NCI-H2029 (cell line): ENCODE data around the gene RGS3.

Experiments
- DNase-seq: peaks from one replicate; lab custom pipeline; 2025; lab: John Stamatoyannopoulos, UW

The RGS3 gene

GRCh38 chr9:113601656-113602055 lies 138.1 kb downstream of the RGS3 start:
- no peak for DNase-seq

DNA sequence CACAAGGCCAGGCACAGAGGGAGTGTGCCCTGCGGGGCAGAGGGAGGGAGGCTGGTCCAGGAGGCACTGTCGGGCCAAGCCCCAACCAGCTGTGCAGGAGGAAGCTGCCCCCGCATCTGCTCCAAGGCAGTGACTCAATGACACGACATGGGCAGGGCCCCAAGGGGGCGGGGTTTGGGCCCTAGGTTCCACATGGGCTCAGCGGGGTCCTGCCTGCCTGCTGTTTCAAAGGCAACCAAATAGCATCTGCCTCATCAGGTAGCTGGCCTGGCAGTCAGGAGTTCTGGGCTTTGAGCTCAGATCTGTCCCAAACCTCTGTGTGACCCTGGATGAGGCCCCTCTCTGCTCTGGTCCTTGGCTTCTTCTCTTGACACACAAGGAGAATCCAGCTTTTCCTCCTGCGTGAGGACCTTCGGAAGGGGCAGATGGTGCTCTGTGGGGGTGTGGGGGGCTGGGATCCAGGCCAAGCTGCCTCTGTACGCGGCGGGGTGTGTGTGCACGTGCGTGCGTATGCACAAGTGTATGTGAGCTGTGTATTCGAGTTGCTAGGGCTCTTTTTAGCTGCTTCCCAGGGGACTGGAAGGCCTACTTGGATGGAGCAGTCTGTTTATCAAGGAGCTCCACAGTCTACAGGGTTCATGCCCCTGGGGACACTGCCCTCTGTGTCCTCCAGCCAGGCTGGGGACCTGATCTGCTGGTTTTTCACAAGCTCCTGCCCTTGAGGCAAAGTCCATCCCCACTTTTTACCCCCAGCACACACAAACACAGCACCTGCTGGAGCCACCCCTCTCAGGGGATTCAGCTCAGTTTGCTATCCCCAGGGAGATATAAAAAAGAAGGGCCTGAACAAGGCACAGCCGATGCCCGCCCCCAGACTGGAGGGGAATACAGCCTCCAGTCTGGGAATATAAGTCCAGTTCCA lies 138.9 kb downstream of the RGS3 start:
- peak; percentile 5 for DNase-seq

- DNase-seq: no peak
Measured at GRCh38 chr9:113603048-113603375, 139.5 kb downstream of the RGS3 start.

- no peak for DNase-seq
Measured at GRCh38 chr9:113603773-113604172, 140.2 kb downstream of the RGS3 start.

- no peak for DNase-seq
Measured at GRCh38 chr9:113604393-113604792, 140.9 kb downstream of the RGS3 start.

DNA sequence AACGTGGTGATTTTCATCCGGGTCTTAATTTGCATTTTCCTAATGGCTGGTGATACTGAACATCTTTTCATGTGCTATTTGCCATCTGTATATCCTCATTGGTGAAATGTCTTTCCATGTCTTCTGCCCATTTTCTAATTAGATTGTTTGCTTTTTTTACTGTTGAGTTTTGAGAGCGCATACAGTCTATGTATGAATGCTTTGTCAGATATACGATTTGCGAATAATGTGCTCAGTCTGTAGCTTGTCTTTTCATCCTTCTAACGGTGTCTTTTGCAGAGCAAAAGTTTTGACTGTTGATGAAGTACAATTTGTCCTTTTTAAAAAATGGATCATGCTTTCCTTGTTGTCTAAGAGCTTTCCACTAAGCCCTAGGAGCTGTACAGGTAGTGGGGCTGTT lies 143.0 kb downstream of the RGS3 start:
- DNase-seq: no peak

DNA sequence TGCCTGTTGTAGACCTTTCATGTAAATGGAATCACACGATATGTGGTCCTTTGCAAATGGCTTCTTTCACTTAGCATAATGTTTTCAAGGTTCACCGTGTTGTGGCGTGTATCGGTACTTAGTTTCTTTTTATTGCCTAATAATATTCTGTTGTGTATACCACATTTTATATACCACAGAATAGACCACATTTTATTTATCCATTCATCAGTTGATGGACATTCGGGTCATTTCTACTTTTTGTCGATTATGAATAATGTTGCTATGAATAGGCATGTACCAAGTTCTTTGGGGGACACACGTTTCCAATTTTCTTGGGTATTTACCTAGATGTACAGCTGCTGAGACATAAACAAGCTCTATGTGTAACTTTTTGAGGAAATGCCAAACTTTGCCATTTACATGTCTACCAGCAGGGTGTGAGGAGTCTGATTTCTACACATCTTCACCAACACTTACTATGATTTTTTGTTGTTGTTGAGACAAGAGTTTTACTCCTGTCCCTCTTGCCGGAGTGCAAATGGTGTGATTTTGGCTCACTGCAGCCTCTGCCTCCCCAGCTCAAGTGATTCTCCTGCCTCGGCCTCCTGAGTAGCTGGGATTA lies 144.7 kb downstream of the RGS3 start:
- no peak for DNase-seq

GRCh38 chr9:113609562-113610318 lies 146.2 kb downstream of the RGS3 start:
- DNase-seq: no peak

DNA sequence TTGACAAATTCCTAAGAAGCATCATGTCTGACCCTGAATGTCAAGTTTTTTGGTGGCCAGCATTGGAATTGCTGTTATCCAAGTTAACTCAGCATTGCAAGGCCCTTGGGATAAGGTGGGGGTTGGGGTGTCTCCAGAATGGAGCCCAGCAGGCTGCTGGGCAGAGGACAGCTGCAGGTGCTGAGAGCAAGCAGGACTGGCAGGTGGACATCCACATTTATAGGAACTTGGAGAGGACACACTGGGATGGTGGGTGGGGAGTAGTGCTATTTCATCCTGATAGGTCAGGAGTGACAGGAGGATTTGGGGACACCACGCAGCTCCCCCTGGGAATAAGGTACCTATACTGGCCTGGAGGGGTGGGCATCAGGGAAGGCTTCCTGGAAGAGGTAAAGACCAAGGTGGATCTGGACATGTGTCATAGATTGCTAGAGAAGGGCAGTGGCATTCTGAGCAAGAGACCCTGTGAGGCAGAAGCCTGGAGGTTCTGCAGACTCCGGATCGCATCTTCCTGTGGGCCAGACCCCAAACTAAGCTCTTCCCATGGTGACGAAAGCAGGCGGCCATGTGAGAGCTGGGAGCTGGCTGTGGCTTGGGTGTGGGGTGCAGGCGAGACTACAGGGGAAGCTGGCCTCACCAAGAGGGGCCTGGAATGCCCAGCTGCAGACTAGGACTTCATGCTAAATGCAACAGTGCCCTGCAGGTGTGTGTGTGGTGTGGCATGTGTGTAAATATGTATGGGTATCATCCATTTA lies 148.1 kb downstream of the RGS3 start:
- no peak for DNase-seq

- DNase-seq: no peak
Measured at GRCh38 chr9:113612216-113612747, 148.8 kb downstream of the RGS3 start.

DNA sequence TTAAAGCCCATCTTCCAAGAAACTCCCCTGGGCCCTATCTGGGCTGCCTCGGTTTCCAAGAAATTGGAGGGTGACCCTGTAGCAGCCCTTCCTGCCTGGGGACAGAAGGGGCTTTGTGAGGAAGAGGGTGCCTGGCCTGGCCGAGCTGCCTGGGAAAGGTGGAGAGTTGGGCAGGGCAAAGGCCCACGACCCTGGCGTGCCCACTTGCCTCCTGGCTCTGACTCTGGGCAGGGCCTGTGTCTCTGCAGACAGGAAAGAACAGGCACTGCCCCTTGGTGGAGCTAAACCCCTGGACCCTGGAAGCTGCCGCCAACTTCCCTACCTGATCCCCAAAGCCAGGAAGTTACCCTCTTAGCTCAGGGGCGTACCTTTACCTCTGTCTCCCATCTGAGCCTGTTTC lies 149.3 kb downstream of the RGS3 start:
- DNase-seq: no peak

DNA sequence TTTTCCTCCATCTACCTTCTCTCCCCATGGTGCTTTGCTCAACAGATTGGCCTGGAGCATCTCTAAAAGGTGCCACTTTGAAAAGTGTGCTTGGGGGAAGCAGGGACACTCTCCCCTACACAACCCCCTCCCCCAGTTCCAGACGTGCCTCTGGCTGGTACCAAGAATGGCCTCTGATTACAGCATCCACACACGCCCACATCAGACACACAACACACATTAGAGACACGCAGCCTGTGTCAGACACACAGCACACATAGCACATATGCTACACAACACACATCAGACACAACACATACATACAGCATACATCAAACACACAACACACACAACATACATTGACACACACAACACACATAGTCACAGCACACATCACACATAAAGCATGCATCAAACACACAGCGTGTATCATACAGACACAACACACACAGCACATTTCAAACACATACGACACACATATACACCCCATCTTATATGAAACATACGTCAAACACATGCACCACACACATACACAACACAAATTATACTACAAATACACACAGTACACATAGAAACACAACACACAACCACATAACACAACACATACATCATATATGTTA lies 150.4 kb downstream of the RGS3 start:
- no peak for DNase-seq

GRCh38 chr9:113614843-113615648 lies 151.5 kb downstream of the RGS3 start:
- no peak for DNase-seq

GRCh38 chr9:113616116-113616515 lies 152.6 kb downstream of the RGS3 start:
- no peak for DNase-seq

DNA sequence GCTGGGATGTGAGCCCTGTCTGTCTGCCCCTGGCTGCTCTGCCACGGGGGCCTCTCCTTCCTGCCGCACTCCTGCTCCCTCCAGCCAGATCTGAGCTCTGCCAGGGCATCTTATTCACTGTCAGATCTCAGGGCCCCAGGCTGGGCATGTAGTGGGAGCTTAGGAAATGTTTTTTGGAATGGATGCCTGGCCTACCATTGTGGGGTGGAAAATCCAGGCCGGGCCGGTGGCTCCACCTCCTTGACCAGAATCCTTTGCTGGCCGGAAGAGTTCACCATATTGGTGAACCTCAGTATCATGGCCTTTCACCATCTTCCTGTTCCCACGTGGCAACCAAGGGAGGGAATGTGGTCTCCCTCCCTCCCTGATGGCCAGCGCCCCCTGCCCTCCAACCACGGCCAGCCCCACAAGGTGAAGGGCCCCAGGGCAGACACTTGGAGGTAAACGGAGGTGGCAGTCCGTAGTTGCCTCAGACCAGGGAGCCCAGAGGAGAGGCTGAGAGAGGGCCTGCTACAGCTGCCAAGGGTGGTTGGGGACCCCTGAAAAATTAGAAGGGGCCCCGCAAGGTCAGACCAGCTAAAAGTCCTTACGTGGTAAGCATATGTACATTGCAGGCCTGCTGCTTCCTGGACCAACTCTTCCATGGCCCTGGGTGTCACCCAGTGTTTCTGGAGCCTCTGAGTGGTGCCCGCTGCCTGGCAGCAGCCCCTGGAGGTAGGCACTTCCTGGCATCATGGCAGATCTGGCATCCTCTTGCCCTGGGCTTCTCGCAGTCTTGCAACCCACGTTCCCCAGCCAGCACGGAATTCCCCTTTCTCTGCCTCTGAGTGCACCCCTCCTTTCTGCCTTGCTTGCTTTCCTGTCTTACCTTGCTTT lies 153.3 kb downstream of the RGS3 start:
- DNase-seq: no peak

DNA sequence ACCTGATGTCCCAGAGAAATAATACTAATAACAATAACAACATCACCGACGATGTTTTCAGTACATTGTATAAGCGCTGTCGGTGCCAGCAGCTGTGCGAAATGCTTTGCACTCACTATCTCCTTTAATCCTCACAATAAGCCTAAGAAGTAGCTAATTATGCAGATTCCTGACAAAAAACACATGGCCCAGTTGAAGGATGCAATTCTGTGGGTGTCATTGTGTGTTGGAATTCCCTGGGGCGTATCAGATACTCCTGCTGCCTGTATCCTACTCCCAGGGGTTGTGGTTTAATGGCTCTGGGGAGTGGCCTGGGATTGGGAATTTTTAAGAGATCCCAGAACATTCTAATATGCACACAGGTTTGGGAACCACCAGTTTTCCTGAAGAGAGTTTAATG lies 154.0 kb downstream of the RGS3 start:
- DNase-seq: no peak

DNA sequence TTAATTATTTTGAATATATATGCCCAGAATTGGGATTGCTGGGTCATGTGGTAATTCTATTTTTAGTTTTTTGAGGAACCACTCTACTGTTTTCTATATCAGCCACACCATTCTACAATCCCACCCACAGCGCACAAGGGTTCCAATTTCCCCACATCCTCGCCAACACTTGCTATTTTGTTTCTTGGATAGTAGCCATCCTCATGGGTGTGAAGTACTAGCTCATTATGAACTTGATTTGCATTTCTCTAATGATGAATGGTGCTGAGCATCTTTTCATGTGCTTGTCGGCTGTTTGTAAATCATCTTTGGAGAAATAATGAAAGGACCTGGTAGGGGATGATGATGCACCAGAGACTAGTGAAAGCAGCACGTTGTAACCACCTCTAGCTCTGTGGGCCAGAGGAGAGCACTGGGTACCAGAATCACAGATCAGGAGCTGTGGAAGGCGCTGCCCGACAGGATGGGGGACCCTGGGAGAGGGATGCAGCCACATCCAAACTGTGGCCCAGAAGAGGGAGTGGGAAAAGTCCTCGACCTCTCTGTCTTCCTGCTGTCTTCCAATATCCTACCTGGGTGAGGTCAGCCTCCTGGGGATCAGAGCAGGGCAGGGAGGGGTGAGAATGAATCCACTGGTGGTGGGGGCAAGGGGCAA lies 155.4 kb downstream of the RGS3 start:
- no peak for DNase-seq

DNA sequence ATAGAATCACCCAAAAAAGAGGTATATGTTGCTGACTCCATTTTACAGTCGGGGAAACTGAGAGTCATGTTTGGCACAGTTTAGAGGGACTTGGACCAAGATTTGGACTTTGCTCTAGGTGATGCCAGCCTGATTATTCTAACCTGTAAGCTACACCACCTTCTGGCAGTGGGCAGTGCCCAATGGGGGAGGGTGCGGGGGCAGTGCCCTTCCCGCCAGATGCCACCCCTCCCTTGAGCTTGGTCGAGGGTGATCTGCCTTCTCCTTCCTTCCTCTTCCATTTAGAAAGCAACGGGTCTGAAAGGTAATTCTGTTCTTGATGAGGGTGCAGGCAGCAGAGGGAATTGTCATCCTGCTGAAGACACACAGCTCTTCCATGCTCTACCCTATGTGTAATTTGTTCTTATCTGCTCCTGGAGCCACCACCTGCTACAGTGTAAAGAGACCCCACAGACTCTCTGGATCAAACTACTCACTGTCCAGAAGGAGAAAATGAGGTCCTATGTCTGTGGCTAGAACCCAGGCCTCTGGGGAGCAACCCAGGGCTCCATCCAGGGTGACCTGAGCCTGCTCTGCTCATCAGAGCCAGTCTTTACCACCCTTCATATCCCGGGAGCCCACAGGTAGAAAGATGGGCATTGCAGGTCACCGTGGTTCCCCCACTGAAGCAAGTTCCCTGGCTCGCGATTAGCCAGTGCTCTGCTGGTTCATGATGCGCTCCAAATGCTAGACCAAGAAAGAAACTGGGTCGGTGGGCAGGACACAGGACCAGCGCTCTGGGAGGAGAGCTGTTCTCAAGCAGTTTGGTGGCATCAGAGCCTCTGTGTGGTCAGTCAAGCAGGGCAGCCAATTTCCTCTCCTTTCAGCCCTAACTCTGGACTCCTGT lies 156.2 kb downstream of the RGS3 start:
- no peak for DNase-seq
